Motor neuron (in vitro differentiated cells): ENCODE data around the gene RABGGTA. TPM values are rescaled to one million over a fixed set of nuclear protein-coding genes. Genes with fewer than 3 reads are reported as not detected.
"Not testable (repeated sequence)": the region's sequence is repeated elsewhere in the genome, so short reads cannot be mapped to it uniquely, and the experiment has no call there.

Source experiments
- ATAC-seq, 8 experiments: fragments of 200-7000 bp; cut with Tn5 transposase; replicated peaks in 6 of 8; 2 replicates each; pipeline ENCODE4 v1.8.0; 2021; ENCODE audit warnings: mild to moderate bottlenecking in 8 of 8, moderate library complexity in 8 of 8
- H3K27ac ChIP-seq, 2 donors: fragments of 250-450 bp; sonication (Bioruptor Pico); 2 replicates each; pipeline ENCODE4 v1.9.0; 2021; ENCODE audit warnings: antibody characterized with exemption in 2 of 2, mild to moderate bottlenecking in 2 of 2, moderate library complexity in 1 of 2
- H3K4me1 ChIP-seq, 2 donors: fragments of 250-450 bp; sonication (Bioruptor Pico); replicated peaks in 1 of 2; 2 replicates each; pipeline ENCODE4 v1.6.1; 2021; ENCODE audit warnings: antibody characterized with exemption in 2 of 2, mild to moderate bottlenecking in 2 of 2, moderate library complexity in 1 of 2
- H3K4me3 ChIP-seq, 5 donors: fragments of 250-450 bp; sonication (Bioruptor Pico); 2 replicates each; pipeline ENCODE4 v1.9.0; 2021; ENCODE audit warnings: antibody characterized with exemption in 5 of 5, mild to moderate bottlenecking in 5 of 5, moderate library complexity in 4 of 5
- whole genome bisulfite sequencing, 10 experiments: fragments of 450-650 bp; shearing (Covaris generic); methylation state at CpG; one replicate each; pipeline ENCODE4 v1.0.0; 2022; 5-methylcytosine and 5-hydroxymethylcytosine counted together
- in situ Hi-C, 9 experiments: fragments of 400-800 bp; cut with MboI; loops; one replicate each; pipeline ENCODE4 v1.15.0; 2021; ENCODE audit warnings: low sequenced_read_pairs in 9 of 9, low pct_unique_long_range_greater_than_20kb in 2 of 9; ENCODE audit not compliant: unreplicated experiment in 9 of 9
- total RNA-seq, 8 experiments: library from RNA; unstranded; fragments of 300-600 nt; gene quantifications; 2 replicates each; pipeline versions ENCODE4 v1.2.3 to v1.2.4, GENCODE V29; 2022

The RABGGTA gene
- total RNA-seq, 8 experiments from 2014 or later = 13.3 to 28.0 (median 19.6) TPM

DNA sequence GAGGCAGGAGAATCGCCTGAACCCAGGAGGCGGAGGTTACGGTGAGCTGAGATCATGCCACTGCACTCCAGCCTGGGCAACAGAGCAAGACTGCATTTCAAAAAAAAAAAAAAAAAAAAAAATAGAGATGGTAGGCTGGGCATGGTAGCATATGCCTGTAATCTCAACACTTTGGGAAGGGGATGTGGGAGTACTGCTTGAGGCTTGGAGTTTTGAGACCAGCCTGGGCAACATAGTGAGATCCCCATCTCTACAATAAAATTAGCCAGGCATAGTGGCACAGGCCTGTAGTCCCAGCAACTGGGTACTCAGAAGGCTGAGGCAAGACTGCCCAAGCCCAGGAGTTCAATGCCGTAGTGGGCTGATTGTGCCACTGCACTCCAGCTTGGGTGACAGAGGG lies 48.4 kb downstream of the RABGGTA start:
- ATAC-seq, H3K4me1 ChIP-seq, in situ Hi-C loops, H3K4me3 ChIP-seq, H3K27ac ChIP-seq: not testable (repeated sequence)
- WGBS, 10 experiments = 90 to 100% (median 100%) methylated on average over 1 to 4 of the region's 4 CpGs; no CpG with 5 or more reads in 3 of the 10 experiments

DNA sequence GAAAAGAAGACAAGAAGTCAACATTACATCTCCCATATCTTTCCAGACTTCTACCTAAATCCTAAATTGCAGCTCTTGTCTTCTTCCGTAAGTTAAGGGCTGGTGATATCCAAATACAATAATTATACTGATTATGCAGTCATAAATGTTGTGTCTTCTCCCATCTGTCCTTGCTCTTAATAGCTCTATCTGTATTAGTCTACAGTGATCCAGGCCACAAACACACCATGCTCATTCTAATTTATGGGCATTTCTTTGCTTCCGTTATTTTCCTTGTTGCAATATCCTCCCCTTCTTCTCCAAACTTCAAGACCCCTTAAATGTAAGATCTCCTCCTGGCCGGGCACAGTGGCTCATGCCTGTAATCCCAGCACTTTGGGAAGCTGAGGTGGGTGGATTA lies 51.9 kb downstream of the RABGGTA start:
- no peak overlapping the region for H3K27ac ChIP-seq
- WGBS, 10 experiments = 0 to 73% (median 56%) methylated on average over 2 to 3 of the region's 3 CpGs; no CpG with 5 or more reads in 1 of the 10 experiments
- no peak for ATAC-seq
- in situ Hi-C loops = no loop called here
- H3K4me3 ChIP-seq = no peak overlapping the region
- H3K4me1 ChIP-seq = peaks cover 10 to 11% of the 10 kb centered on the region in 2 donors

- no peak overlapping the region for H3K27ac ChIP-seq
- in situ Hi-C loops = no loop called here
- peaks cover 11 to 14% of the 10 kb centered on the region in 2 donors for H3K4me1 ChIP-seq
- 88 to 100% (median 100%) methylated on average over 1 to 4 of the region's 4 CpGs; no CpG with 5 or more reads in 3 of the 10 experiments for WGBS, 10 experiments
- no peak overlapping the region for H3K4me3 ChIP-seq
- no peak for ATAC-seq
Observed at GRCh38 chr14:24219080-24219479, 52.3 kb downstream of the RABGGTA start.

DNA sequence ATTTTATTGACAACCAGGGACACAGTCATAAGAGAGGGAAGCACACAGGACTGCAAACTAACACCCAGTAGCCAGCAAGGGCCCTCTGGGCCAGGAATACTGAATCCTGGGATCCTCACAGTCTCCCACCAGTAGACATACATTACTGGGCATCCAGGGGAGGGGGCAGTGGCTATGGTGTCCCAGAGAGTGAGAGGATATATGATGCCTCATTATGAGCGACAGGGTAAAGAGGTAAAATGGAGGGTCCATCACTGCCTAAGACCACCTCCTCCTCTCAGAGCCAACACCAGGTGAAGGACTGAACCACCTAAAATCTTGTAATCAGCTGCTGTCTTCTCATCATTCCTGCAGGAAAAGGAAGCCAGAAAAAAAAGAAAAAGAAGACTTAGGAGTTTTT lies 54.5 kb downstream of the RABGGTA start:
- ATAC-seq, H3K4me3 ChIP-seq, in situ Hi-C loops, H3K27ac ChIP-seq: not testable (repeated sequence)
- H3K4me1 ChIP-seq = peaks cover 21 to 24% of the 10 kb centered on the region in 2 donors
- WGBS, 10 experiments = 50 to 100% (median 100%) methylated on average over 1 of the region's 1 CpG; no CpG with 5 or more reads in 2 of the 10 experiments

DNA sequence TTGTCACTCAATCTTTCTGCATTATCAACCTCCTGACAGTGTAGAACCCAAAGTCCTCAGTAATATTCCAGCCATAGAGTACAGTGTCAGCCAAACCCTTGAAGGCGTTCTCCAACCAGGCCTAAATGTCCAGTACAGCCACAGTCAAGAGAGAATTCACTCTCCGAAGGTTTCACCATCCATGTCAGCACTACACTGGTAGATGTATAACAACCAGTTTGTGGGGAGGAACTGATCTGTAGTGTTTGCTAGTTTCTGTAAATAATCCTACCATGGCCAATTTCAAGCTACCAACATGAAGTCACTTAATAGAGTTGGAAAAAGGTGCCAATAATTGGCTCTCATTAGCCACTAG lies 55.1 kb downstream of the RABGGTA start:
- in situ Hi-C loops = no loop called here
- Histone ChIP-seq H3K4me3 (peak overlapping the region; percentile 54 to 85 (median 69)), H3K27ac (peak overlapping the region; percentile 82 to 92), H3K4me1 (peaks cover 21 to 24% of the 10 kb centered on the region in 2 donors)
- WGBS, 10 experiments = 71 to 100% (median 90%) methylated on average over 1 to 2 of the region's 2 CpGs; no CpG with 5 or more reads in 4 of the 10 experiments
- no peak for ATAC-seq

Other genes starting within 250 kb of the RABGGTA start
- 10 to 100 TPM in 6 of 8 experiments, 1 to 10 TPM in 2; 3.7 to 44.7 (median 25.6) TPM for gene CARMIL3, start 219.6 kb downstream of the RABGGTA start, total RNA-seq
- gene CPNE6, start 200.0 kb downstream of the RABGGTA start, total RNA-seq = 1 to 10 TPM in 4 of 8 experiments, under 1 TPM in 4; 0.54 to 3.3 (median 1.2) TPM
- 10 to 100 TPM in 7 of 8 experiments, 1 to 10 TPM in 1; 7.6 to 66.5 (median 33.2) TPM for gene PCK2, start 177.3 kb downstream of the RABGGTA start, total RNA-seq
- gene DCAF11, start 156.8 kb downstream of the RABGGTA start, total RNA-seq = 10 to 100 TPM; 43.1 to 80.7 (median 52.6) TPM
- gene NRL, start 156.6 kb downstream of the RABGGTA start, total RNA-seq = 1 to 10 TPM; 1.1 to 2.6 (median 2.1) TPM
- 1 to 10 TPM in 2 of 8 experiments, under 1 TPM in 5, not detected in 1; 0.27 to 2.2 (median 0.83) TPM for gene FITM1, start 140.9 kb downstream of the RABGGTA start, total RNA-seq
- 100 to 1,000 TPM in 4 of 8 experiments, 10 to 100 TPM in 4; 40.1 to 318 (median 102) TPM for gene PSME1, start 135.4 kb downstream of the RABGGTA start, total RNA-seq
- gene EMC9, start 130.0 kb downstream of the RABGGTA start, total RNA-seq = 10 to 100 TPM; 16.7 to 41.2 (median 26.0) TPM
- gene PSME2, start 125.0 kb downstream of the RABGGTA start, total RNA-seq = 100 to 1,000 TPM in 5 of 8 experiments, 10 to 100 TPM in 3; 77.2 to 504 (median 129) TPM
- gene RNF31, start 124.1 kb downstream of the RABGGTA start, total RNA-seq = 10 to 100 TPM; 35.0 to 79.5 (median 46.3) TPM
- gene IRF9, start 110.3 kb downstream of the RABGGTA start, total RNA-seq = 100 to 1,000 TPM in 2 of 8 experiments, 10 to 100 TPM in 4, 1 to 10 TPM in 2; 6.6 to 151 (median 34.7) TPM
- 10 to 100 TPM in 6 of 8 experiments, 1 to 10 TPM in 2; 2.6 to 41.2 (median 23.5) TPM for gene REC8, start 99.5 kb downstream of the RABGGTA start, total RNA-seq
- gene IPO4, start 82.8 kb downstream of the RABGGTA start, total RNA-seq = 10 to 100 TPM; 17.4 to 90.0 (median 39.8) TPM
- gene TM9SF1, start 76.2 kb downstream of the RABGGTA start, total RNA-seq = 10 to 100 TPM; 17.6 to 53.1 (median 30.8) TPM
- gene TSSK4, start 65.9 kb downstream of the RABGGTA start, total RNA-seq = 10 to 100 TPM in 1 of 8 experiments, 1 to 10 TPM in 7; 1.8 to 10.1 (median 3.4) TPM
- gene CHMP4A, start 58.1 kb downstream of the RABGGTA start, total RNA-seq = 10 to 100 TPM; 48.4 to 76.0 (median 55.8) TPM
- 10 to 100 TPM; 12.1 to 38.8 (median 27.0) TPM for gene MDP1, start 55.5 kb downstream of the RABGGTA start, total RNA-seq
- 100 to 1,000 TPM; 180 to 362 (median 267) TPM for gene NEDD8, start 39.2 kb downstream of the RABGGTA start, total RNA-seq
- gene GMPR2, start 38.7 kb downstream of the RABGGTA start, total RNA-seq = 10 to 100 TPM; 46.7 to 87.8 (median 69.0) TPM
- gene TINF2, start 29.0 kb downstream of the RABGGTA start, total RNA-seq = 10 to 100 TPM; 33.4 to 54.3 (median 44.4) TPM
- gene TGM1, start 8.4 kb downstream of the RABGGTA start, total RNA-seq = 1 to 10 TPM in 7 of 8 experiments, under 1 TPM in 1; 0.92 to 4.7 (median 2.1) TPM
- gene DHRS1, start 28.2 kb upstream of the RABGGTA start, total RNA-seq = 10 to 100 TPM; 11.4 to 26.5 (median 16.4) TPM
- 10 to 100 TPM; 13.5 to 32.8 (median 16.6) TPM for gene NOP9, start 28.3 kb upstream of the RABGGTA start, total RNA-seq
- gene CIDEB, start 36.4 kb upstream of the RABGGTA start, total RNA-seq = 1 to 10 TPM in 1 of 8 experiments, under 1 TPM in 2, not detected in 5; 0.32 to 1.6 (median 0.40) TPM
- gene LTB4R2, start 38.5 kb upstream of the RABGGTA start, total RNA-seq = 10 to 100 TPM in 1 of 8 experiments, 1 to 10 TPM in 7; 1.3 to 14.6 (median 2.3) TPM
- 10 to 100 TPM in 1 of 8 experiments, 1 to 10 TPM in 6, under 1 TPM in 1; 0.92 to 13.6 (median 2.1) TPM for gene LTB4R, start 39.9 kb upstream of the RABGGTA start, total RNA-seq
- gene ADCY4, start 63.5 kb upstream of the RABGGTA start, total RNA-seq = 1 to 10 TPM in 4 of 8 experiments, under 1 TPM in 4; 0.43 to 3.7 (median 1.2) TPM
- gene RIPK3, start 68.4 kb upstream of the RABGGTA start, total RNA-seq = 1 to 10 TPM in 3 of 8 experiments, under 1 TPM in 2, not detected in 3; 0.29 to 7.9 (median 1.3) TPM
- gene NFATC4, start 96.6 kb upstream of the RABGGTA start, total RNA-seq = 100 to 1,000 TPM in 3 of 8 experiments, 10 to 100 TPM in 2, 1 to 10 TPM in 3; 5.1 to 345 (median 13.4) TPM
- 10 to 100 TPM in 3 of 8 experiments, 1 to 10 TPM in 5; 2.1 to 78.7 (median 6.3) TPM for gene NYNRIN, start 127.4 kb upstream of the RABGGTA start, total RNA-seq
- 1 to 10 TPM in 4 of 8 experiments, under 1 TPM in 4; 0.16 to 7.9 (median 1.1) TPM for gene CBLN3, start 158.1 kb upstream of the RABGGTA start, total RNA-seq
- 10 to 100 TPM in 7 of 8 experiments, 1 to 10 TPM in 1; 8.5 to 59.9 (median 17.4) TPM for gene KHNYN, start 158.4 kb upstream of the RABGGTA start, total RNA-seq
- gene SDR39U1, start 171.2 kb upstream of the RABGGTA start, total RNA-seq = 10 to 100 TPM; 34.6 to 72.5 (median 55.1) TPM
- gene CMA1, start 236.7 kb upstream of the RABGGTA start, total RNA-seq = 1 to 10 TPM in 3 of 8 experiments, under 1 TPM in 2, not detected in 3; 0.21 to 8.3 (median 3.0) TPM